HG03521 (cell line): ENCODE results near the gene ELOA2.
"Not testable (repeated sequence)": the region's sequence is repeated elsewhere in the genome, so short reads cannot be mapped to it uniquely, and the experiment has no call there.

ENCODE experiments used
- ATAC-seq: cut with Tn5 transposase; IDR thresholded peaks from one replicate; pipeline ENCODE4 v1.9.1; 2021; ENCODE audit warnings: mild to moderate bottlenecking, moderate library complexity; ENCODE audit not compliant: unreplicated experiment

ELOA2 gene

GRCh38 chr18:47023769-47024465, 11.5 kb downstream of the ELOA2 start:
- ATAC-seq, result not testable (repeated sequence)

- not testable (repeated sequence) for ATAC-seq
Observed at GRCh38 chr18:47022821-47023220, 12.6 kb downstream of the ELOA2 start.

GRCh38 chr18:47020757-47021156, 14.7 kb downstream of the ELOA2 start:
- not testable (repeated sequence) for ATAC-seq

- ATAC-seq, result not testable (repeated sequence)
Observed at GRCh38 chr18:47019870-47020269, 15.6 kb downstream of the ELOA2 start.
